Right cardiac atrium (tissue), 5 donors: ENCODE results near the gene ACOX3. TPM values are rescaled to one million over a fixed set of nuclear protein-coding genes. Genes with fewer than 3 reads are reported as not detected.
"Not testable (repeated sequence)": the region's sequence is repeated elsewhere in the genome, so short reads cannot be mapped to it uniquely, and the experiment has no call there.

ENCODE experiments used
- ATAC-seq, 2 donors: fragments of 200-7000 bp; cut with Tn5 transposase; one replicate each; pipeline versions ENCODE4 v1.8.0 to v1.9.1; 2020; ENCODE audit warnings: moderate library complexity in 2 of 2, mild to moderate bottlenecking in 1 of 2
- DNase-seq, 3 donors: peaks; one replicate each; pipeline ENCODE4 v3.0.0-alpha.2; 2020
- H3K27ac ChIP-seq: one replicate; pipeline ENCODE4 v1.5.1; 2013; ENCODE audit warnings: mild to moderate bottlenecking, low read length, control low read depth, moderate library complexity
- H3K27me3 ChIP-seq: one replicate; pipeline ENCODE4 v1.6.1; 2013; ENCODE audit not compliant: control insufficient read depth, insufficient read depth
- H3K4me1 ChIP-seq: one replicate; pipeline ENCODE4 v1.6.1; 2013; ENCODE audit warnings: low read length; ENCODE audit not compliant: control insufficient read depth, insufficient read depth
- H3K4me3 ChIP-seq: one replicate; pipeline ENCODE4 v1.5.1; 2013; ENCODE audit warnings: low read length, control low read depth
- H3K9me3 ChIP-seq: one replicate; pipeline ENCODE4 v1.6.1; 2013; ENCODE audit warnings: low read length; ENCODE audit not compliant: control insufficient read depth
- WGBS: extraction: QIAGEN DNeasy Blood & Tissue Kit; methylation state at CpG from one replicate; pipeline ENCODE4 v1.1.7; 2013; 5-methylcytosine and 5-hydroxymethylcytosine counted together
- intact Hi-C, 4 donors: fragments of 100-400 bp; cut with DNase I; formaldehyde crosslinking; loops; one replicate each; pipeline versions ENCODE4 v1.11.0 to v1.14.0; 2022 to 2023
- polyA plus RNA-seq: library from polyadenylated mRNA; stranded (reverse); fragments of 200-250 nt; gene quantifications from one replicate; pipeline ENCODE4 v1.2.3, GENCODE V29; 2013
- total RNA-seq, 4 donors: library from RNA; stranded (reverse); fragmentation: NEBNext Ultra II Directional; extraction: Animal tissue kit (Norgen Biotek cat#: 25700); gene quantifications; one replicate each; pipeline ENCODE4 v1.2.1, GENCODE V29; 2021
- donor health status: healthy with polysubstance abuse.
- donor health status: DM: no; HTN: yes; CAD: no.
- donor health status: DM: no; HTN: no; CAD: no.
- donor health status: DM: no; HTN: yes; CAD: no; lungs with severe emphysema.
- donor health status: DM: yes; HTN: yes; CAD: no.

ACOX3 gene
- total and polyA plus RNA-seq, 5 donors, result 25.7 to 94.8 (median 54.3) TPM

- DNase-seq (no peak), ATAC-seq (no peak)
- WGBS, result 95% methylated on average over 13 of the region's 13 CpGs
- Histone ChIP-seq H3K4me1 (peaks cover 5% of the 10 kb centered on the region), H3K27ac (no peak overlapping the region), H3K4me3 (no peak overlapping the region), H3K9me3 (no peaks in the 10 kb centered on the region), H3K27me3 (no peaks in the 10 kb centered on the region)
- intact Hi-C loops, result no loop called here
Observed at GRCh38 chr4:8350352-8350751, 90.2 kb downstream of the ACOX3 start.

- no peaks in the 10 kb centered on the region for H3K9me3 ChIP-seq
- peak in 1 of 3 donors; percentile 37 for DNase-seq
- H3K27ac ChIP-seq, result no peak overlapping the region
- H3K4me1 ChIP-seq, result peaks cover 5% of the 10 kb centered on the region
- H3K4me3 ChIP-seq, result no peak overlapping the region
- whole genome bisulfite sequencing, result 81% methylated on average over 7 of the region's 7 CpGs
- intact Hi-C loops, result loop anchor here in 1 of 4 donors (10.0 kb wide), 1 partner anchor 45 kb away; no protein-coding TSS in a partner anchor
- no peaks in the 10 kb centered on the region for H3K27me3 ChIP-seq
- ATAC-seq, result no peak
Observed at GRCh38 chr4:8349664-8350236, 90.8 kb downstream of the ACOX3 start.

GRCh38 chr4:8349236-8349635 is 91.3 kb downstream of the ACOX3 start:
- not testable (repeated sequence) for H3K9me3 ChIP-seq, H3K4me3 ChIP-seq, H3K27ac ChIP-seq, H3K27me3 ChIP-seq, H3K4me1 ChIP-seq, ATAC-seq
- DNase-seq, result peak in 2 of 3 donors; percentile 11 to 35
- intact Hi-C loops, result loop anchor here in 1 of 4 donors (10.0 kb wide), 1 partner anchor 46 kb away; no protein-coding TSS in a partner anchor
- WGBS, result 94% methylated on average over 11 of the region's 11 CpGs

- H3K27me3 ChIP-seq, result no peaks in the 10 kb centered on the region
- intact Hi-C loops, result loop anchor here in 1 of 4 donors (10.0 kb wide), 1 partner anchor 47 kb away; no protein-coding TSS in a partner anchor
- no peak for DNase-seq
- no peak overlapping the region for H3K27ac ChIP-seq
- no peak overlapping the region for H3K4me3 ChIP-seq
- peaks cover 5% of the 10 kb centered on the region for H3K4me1 ChIP-seq
- 71% methylated on average over 6 of the region's 6 CpGs for WGBS
- no peaks in the 10 kb centered on the region for H3K9me3 ChIP-seq
- ATAC-seq, result no peak
Observed at GRCh38 chr4:8348071-8348470, 92.5 kb downstream of the ACOX3 start.

GRCh38 chr4:8347660-8348059 is 92.9 kb downstream of the ACOX3 start:
- ATAC-seq (no peak), DNase-seq (peak in 1 of 3 donors; percentile 45)

GRCh38 chr4:8346838-8347605 is 93.5 kb downstream of the ACOX3 start:
- H3K9me3 ChIP-seq, result no peaks in the 10 kb centered on the region
- H3K27me3 ChIP-seq, result no peaks in the 10 kb centered on the region
- 38% methylated on average over 16 of the region's 16 CpGs for WGBS
- ATAC-seq (peak; percentile 9 to 16), DNase-seq (peak in 2 of 3 donors; percentile 71 to 74)
- H3K4me1 ChIP-seq, result no peaks in the 10 kb centered on the region
- no peak overlapping the region for H3K4me3 ChIP-seq
- intact Hi-C loops, result loop anchor here in 1 of 4 donors (10.0 kb wide), 1 partner anchor 48 kb away; no protein-coding TSS in a partner anchor
- no peak overlapping the region for H3K27ac ChIP-seq

More at GRCh38 chr4:8347660-8348059, 92.9 kb downstream of the ACOX3 start:
- peaks cover 5% of the 10 kb centered on the region for H3K4me1 ChIP-seq
- WGBS, result 90% methylated on average over 7 of the region's 7 CpGs
- no peaks in the 10 kb centered on the region for H3K9me3 ChIP-seq
- H3K4me3 ChIP-seq, result no peak overlapping the region
- intact Hi-C loops, result loop anchor here in 1 of 4 donors (10.0 kb wide), 1 partner anchor 47 kb away; no protein-coding TSS in a partner anchor
- H3K27ac ChIP-seq, result no peak overlapping the region
- H3K27me3 ChIP-seq, result no peaks in the 10 kb centered on the region

GRCh38 chr4:8345946-8346814 is 94.3 kb downstream of the ACOX3 start:
- ATAC-seq (no peak), DNase-seq (peak in 2 of 3 donors; percentile 43 to 55)
- no peak overlapping the region for H3K4me3 ChIP-seq
- intact Hi-C loops, result loop anchor here in 1 of 4 donors (10.0 kb wide), 1 partner anchor 49 kb away; no protein-coding TSS in a partner anchor
- H3K9me3 ChIP-seq, result no peaks in the 10 kb centered on the region
- H3K27me3 ChIP-seq, result no peaks in the 10 kb centered on the region
- peaks cover 6% of the 10 kb centered on the region for H3K4me1 ChIP-seq
- WGBS, result 88% methylated on average over 39 of the region's 39 CpGs
- H3K27ac ChIP-seq, result no peak overlapping the region

GRCh38 chr4:8345053-8345945 is 95.2 kb downstream of the ACOX3 start:
- Histone ChIP-seq H3K27me3 (no peaks in the 10 kb centered on the region), H3K4me3 (no peak overlapping the region), H3K4me1 (peaks cover 6% of the 10 kb centered on the region), H3K9me3 (no peaks in the 10 kb centered on the region), H3K27ac (no peak overlapping the region)
- DNase-seq (peak in 1 of 3 donors; percentile 55), ATAC-seq (no peak)
- intact Hi-C loops, result loop anchor here in 1 of 4 donors (10.0 kb wide), 1 partner anchor 50 kb away; no protein-coding TSS in a partner anchor
- WGBS, result 94% methylated on average over 34 of the region's 34 CpGs

- ATAC-seq (no peak), DNase-seq (peak in 1 of 3 donors; percentile 38)
- intact Hi-C loops, result loop anchor here in 2 of 4 donors (5.0 to 10.0 kb wide), 2 partner anchors 48 to 50 kb away; no protein-coding TSS in a partner anchor
- H3K4me1 ChIP-seq, result peaks cover 6% of the 10 kb centered on the region
- 66% methylated on average over 14 of the region's 14 CpGs for WGBS
- H3K27ac ChIP-seq, result no peak overlapping the region
- no peaks in the 10 kb centered on the region for H3K9me3 ChIP-seq
- no peak overlapping the region for H3K4me3 ChIP-seq
- H3K27me3 ChIP-seq, result no peaks in the 10 kb centered on the region
Observed at GRCh38 chr4:8344377-8344776, 96.1 kb downstream of the ACOX3 start.

GRCh38 chr4:8343967-8344331 is 96.6 kb downstream of the ACOX3 start:
- Histone ChIP-seq H3K27ac (no peak overlapping the region), H3K4me3 (no peak overlapping the region), H3K27me3 (no peaks in the 10 kb centered on the region), H3K9me3 (no peaks in the 10 kb centered on the region), H3K4me1 (peaks cover 6% of the 10 kb centered on the region)
- DNase-seq (peak in 1 of 3 donors; percentile 46), ATAC-seq (no peak)
- 95% methylated on average over 11 of the region's 11 CpGs for WGBS
- intact Hi-C loops, result loop anchor here in 2 of 4 donors (5.0 to 10.0 kb wide), 2 partner anchors 48 to 51 kb away; no protein-coding TSS in a partner anchor
